ENCODE data around the gene LEKR1.

The LEKR1 gene

DNA sequence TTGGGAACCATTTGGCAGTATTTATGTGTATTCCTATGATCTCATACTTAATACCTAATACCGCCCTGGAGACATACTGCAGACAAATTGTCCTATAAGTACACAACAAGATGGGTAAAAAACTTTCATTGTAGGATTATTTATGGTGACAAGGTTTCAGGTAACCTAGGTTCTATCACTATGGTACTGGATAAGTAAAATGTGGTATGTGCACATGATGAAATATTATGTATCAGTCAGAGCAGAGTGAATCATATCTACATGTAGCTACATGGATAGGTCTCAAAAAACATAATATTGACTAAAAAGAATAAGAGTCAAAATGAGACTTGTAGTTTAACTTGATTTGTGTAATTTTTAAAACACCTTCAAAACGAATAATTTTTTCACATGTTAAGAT is 147.8 kb downstream of the LEKR1 start:
- no peak for TF ChIP-seq ZFX (IDR thresholded peaks at IDR 0.05)
- TF ChIP-seq, protein P1, sequence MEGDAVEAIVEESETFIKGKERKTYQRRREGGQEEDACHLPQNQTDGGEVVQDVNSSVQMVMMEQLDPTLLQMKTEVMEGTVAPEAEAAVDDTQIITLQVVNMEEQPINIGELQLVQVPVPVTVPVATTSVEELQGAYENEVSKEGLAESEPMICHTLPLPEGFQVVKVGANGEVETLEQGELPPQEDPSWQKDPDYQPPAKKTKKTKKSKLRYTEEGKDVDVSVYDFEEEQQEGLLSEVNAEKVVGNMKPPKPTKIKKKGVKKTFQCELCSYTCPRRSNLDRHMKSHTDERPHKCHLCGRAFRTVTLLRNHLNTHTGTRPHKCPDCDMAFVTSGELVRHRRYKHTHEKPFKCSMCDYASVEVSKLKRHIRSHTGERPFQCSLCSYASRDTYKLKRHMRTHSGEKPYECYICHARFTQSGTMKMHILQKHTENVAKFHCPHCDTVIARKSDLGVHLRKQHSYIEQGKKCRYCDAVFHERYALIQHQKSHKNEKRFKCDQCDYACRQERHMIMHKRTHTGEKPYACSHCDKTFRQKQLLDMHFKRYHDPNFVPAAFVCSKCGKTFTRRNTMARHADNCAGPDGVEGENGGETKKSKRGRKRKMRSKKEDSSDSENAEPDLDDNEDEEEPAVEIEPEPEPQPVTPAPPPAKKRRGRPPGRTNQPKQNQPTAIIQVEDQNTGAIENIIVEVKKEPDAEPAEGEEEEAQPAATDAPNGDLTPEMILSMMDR (conservative IDR thresholded peaks at IDR 0.05) = no peak
- H3K27ac ChIP-seq = no peak overlapping the region

GRCh38 chr3:156974931-156975330 is 148.8 kb downstream of the LEKR1 start:
- H3K27ac ChIP-seq = no peak overlapping the region
- no peak for TF ChIP-seq ZFX (IDR thresholded peaks at IDR 0.05)
- TF ChIP-seq, protein P1 (conservative IDR thresholded peaks at IDR 0.05) = no peak

- H3K27ac ChIP-seq = no peak overlapping the region
- TF ChIP-seq, protein P1 (conservative IDR thresholded peaks at IDR 0.05) = no peak
- no peak for TF ChIP-seq ZFX (IDR thresholded peaks at IDR 0.05)
Observed at GRCh38 chr3:156975721-156976120, 149.6 kb downstream of the LEKR1 start.

DNA sequence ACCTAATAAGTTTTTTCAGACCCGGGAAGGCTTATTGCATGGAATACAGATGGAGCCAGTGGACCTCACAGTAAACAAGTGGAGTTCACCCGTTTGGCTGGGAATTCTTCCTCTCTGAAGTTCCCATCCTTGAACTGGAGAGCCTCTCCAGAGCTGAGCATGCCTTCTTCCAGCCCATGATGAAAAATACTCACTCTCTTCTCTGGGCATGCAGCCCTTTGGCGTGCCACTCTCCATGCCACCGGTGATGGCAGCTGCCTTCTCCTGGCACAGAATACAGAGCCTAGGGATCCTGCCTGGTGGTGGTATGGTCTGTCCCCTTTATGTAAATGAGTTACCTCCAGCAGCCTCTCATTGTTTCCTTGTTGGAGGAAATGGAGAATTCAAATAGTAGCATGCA is 150.8 kb downstream of the LEKR1 start:
- H3K27ac ChIP-seq = no peak overlapping the region
- TF ChIP-seq ZFX (IDR thresholded peaks at IDR 0.05) = no peak
- TF ChIP-seq, protein P1 (conservative IDR thresholded peaks at IDR 0.05) = no peak

- TF ChIP-seq ZFX (IDR thresholded peaks at IDR 0.05) = no peak
- TF ChIP-seq, protein P1 (conservative IDR thresholded peaks at IDR 0.05) = no peak
- no peak overlapping the region for H3K27ac ChIP-seq
Observed at GRCh38 chr3:156978481-156978961, 152.4 kb downstream of the LEKR1 start.

GRCh38 chr3:156981005-156981404 is 154.9 kb downstream of the LEKR1 start:
- TF ChIP-seq ZFX (IDR thresholded peaks at IDR 0.05) = no peak
- TF ChIP-seq, protein P1 (conservative IDR thresholded peaks at IDR 0.05) = no peak
- no peak overlapping the region for H3K27ac ChIP-seq

DNA sequence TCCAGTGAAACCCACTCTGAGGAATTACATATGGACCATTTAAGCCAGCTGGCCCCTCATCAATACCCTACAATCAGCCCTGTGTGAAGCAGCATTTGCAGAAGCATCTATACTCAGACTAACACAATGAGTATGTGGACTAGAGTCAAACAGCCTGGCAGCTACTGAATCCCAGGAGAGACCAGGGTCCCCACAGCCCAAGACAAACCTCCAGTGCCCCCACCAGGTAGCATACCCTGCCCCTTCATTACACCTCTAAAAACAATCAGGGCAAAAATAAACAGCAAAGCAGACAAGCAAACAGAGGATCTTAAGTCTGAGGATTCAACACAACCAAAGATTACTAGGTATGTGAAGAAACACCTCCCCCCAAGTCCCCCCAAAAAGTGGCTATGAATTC is 157.4 kb downstream of the LEKR1 start:
- H3K27ac ChIP-seq = no peak overlapping the region
- no peak for TF ChIP-seq ZFX (IDR thresholded peaks at IDR 0.05)
- TF ChIP-seq, protein P1 (conservative IDR thresholded peaks at IDR 0.05) = no peak
